GM21447 (cell line): ENCODE data around the gene PDPK1.
A peak's percentile ranks its signal among the peaks of the same experiment; 100 is the strongest.
"Not testable (repeated sequence)": the region's sequence is repeated elsewhere in the genome, so short reads cannot be mapped to it uniquely, and the experiment has no call there.

Experiments
- ATAC-seq: cut with Tn5 transposase; IDR thresholded peaks from one replicate; pipeline ENCODE4 v1.9.1; 2021; ENCODE audit not compliant: unreplicated experiment

The PDPK1 gene

DNA sequence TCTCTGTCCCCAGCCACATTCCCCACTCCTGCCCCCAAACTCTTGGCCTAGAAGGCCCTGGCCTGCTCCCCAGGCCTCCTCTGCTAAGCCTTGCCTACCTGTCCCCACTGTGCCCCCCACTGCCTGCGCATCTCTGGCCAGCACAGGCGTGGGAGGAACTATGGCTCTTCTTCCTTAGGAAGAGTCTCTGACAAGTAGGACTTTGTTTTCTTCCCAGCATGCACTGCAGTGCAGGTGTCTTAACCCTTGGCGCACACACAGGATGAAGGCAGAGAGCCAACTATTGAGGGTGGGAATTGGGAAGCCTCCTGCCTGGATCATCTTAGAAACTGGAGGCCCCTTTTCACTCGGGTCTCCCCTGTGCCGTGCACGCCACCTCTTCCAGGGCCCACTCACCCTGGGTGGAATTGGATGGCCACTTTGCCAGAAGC lies 14.0 kb upstream of the PDPK1 start:
- ATAC-seq: no peak

DNA sequence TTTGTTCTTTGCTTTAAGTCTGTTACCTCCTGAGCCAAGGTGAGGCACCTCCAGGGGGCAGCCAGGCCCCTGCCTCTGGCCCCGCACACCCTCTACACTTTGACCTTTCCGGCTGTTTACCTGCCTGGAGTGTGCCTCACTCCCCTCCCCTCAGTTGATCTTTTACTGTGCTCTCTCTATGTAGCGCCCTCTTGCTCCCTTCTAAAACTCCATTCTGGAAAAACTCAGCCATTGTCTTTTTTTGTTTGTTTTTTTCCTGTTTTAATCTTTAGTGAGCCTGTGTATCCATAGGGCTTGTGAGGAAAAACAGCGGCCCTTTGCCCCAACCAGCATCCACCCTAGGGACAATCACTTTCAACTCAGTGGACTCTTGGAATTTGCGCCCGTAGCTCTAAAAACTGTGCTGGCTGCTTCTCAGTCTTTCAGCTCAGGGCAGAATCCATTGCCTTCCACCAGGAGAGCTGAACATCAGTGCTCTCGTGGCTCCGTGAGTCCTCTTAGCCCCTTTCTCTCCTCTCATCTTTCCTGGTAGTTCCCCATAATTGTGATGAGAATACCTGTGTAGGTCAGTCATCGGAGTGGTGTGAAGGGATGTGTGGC lies 13.4 kb upstream of the PDPK1 start:
- ATAC-seq: no peak

DNA sequence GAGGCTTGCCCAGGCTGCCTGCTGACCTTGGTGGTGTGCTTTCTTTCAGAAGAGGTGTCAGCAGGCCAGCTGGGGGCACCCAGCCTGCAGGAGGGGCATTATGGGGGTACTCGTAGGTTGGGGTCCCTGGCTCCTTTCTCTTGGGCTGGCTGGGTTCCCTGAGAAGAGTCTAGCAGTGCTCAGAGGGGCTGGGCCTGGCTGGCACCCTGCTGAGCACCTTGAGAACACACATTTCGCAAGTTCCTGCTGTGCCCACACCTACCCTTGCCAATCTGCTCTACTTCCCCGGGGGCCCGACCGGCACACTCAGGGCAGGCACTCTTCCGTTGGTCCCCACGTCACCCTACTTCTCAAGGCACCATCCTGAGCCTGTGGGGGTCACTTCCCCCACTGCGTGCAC lies 11.7 kb upstream of the PDPK1 start:
- ATAC-seq: no peak

DNA sequence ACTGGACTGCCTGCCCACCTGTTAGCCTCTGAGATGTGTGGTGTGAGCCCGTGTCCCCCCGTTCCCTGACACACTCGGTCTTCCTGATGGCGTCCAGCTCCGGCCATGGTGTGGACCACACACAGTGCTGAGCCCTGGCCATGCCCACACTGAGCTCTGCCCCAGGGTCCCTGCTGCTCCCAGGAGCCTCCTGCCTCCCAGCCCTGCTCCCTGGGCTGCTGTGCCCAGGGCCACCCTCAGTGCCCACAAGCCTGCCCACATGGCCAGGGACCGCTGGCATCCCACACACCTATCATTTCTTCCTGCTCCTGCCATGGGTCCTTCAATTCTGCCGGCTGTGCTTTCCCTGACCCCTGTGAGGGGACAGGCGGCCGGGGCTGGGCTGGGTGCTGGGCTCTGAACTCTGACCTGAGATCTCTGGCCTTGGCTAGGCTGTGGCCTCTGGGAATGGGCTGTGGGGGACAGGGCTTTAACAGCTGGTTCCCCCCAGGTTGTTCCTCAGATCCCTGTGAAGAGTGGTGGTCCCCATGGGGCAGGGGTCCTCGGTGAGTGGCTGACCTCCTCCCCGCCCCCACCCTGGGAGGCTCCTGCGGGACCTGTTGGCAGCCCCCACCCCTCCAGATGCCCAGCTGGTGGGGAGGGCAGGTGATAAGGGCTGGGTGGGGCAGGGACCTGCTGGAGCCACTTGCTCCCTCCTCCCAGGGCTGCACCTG lies 10.6 kb upstream of the PDPK1 start:
- no peak for ATAC-seq

DNA sequence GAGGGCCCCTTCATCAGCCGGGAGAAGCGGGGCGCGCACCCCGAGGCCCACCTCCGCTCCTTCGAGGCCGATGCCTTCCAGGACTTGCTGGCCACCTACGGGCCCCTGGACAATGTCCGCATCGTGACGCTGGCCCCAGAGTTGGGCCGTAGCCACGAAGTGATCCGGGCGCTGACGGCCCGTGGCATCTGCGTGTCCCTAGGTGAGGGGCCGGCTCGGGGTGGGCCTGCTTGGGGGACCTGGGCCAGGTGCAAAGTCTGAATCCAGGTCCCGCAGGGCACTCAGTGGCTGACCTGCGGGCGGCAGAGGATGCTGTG lies 10.1 kb upstream of the PDPK1 start:
- no peak for ATAC-seq

DNA sequence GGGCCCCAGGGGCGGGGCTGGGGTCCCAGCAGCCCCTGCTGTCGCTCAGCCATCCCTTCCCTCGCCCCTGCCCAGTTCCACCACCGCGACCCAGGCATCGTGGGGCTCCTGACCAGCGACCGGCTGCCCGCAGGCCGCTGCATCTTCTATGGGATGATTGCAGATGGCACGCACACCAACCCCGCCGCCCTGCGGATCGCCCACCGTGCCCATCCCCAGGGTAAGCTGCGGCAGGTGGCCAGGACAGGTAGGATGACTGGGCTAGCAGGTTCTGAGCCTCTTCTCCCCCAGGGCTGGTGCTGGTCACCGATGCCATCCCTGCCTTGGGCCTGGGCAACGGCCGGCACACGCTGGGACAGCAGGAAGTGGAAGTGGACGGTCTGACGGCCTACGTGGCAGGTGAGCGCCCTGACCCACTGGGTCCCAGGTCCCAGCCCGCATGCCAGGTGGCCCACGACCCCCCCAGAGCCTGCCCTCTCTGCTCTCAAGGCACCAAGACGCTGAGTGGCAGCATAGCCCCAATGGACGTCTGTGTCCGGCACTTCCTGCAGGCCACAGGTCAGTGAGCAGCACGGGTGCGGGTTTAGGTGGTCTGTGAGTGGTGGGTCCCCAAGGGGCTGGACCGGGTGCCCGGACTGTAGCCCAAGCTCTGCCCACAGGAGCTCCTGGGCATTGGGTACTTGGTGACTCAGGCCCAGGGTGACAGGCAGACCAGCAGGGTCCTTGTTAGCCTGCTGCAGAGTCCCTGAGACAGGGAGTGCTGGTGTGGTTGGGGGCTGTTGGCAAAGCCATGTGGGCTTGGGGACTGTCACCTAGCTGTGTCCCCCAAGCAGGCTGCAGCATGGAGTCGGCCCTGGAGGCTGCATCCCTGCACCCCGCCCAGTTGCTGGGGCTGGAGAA lies 9.4 kb upstream of the PDPK1 start:
- ATAC-seq: no peak

DNA sequence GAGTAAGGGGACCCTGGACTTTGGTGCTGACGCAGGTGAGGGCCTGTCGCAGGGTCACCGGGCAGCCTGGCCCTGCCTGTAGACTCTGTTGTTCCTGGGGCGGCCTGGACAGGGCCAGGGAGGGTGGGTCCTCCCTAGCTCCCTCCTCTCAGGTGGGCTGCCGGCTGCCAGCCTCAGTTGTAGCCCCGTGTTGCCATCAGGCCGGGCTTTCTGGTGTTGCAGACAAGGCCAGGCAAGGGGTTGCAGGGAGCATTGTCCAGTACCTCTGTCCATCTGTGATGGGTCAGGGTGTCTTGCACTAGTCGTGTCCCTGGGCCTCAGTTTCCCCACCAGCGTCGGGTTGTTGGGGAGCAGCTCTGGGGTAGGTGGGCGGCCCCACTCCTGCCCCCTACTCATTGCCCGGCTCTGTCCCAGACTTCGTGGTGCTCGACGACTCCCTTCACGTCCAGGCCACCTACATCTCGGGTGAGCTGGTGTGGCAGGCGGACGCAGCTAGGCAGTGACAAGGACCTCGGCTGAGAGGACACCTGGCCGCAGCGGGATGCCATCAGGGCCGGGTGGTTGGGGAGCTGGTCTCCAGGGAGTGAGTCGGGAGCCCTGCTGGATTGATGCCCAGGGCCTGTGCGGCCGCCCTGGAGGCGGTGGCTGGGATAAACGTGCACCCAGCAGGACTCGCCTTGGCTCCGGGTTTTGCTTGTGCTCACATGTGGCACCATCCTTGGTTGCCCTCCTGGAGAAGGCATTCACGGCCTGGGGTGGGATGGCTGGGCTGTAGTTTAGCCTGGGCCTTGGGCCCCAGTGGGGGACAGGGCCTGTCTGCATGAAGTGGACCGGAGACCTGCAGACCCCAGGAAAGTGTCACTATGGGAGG lies 8.5 kb upstream of the PDPK1 start:
- ATAC-seq: no peak

DNA sequence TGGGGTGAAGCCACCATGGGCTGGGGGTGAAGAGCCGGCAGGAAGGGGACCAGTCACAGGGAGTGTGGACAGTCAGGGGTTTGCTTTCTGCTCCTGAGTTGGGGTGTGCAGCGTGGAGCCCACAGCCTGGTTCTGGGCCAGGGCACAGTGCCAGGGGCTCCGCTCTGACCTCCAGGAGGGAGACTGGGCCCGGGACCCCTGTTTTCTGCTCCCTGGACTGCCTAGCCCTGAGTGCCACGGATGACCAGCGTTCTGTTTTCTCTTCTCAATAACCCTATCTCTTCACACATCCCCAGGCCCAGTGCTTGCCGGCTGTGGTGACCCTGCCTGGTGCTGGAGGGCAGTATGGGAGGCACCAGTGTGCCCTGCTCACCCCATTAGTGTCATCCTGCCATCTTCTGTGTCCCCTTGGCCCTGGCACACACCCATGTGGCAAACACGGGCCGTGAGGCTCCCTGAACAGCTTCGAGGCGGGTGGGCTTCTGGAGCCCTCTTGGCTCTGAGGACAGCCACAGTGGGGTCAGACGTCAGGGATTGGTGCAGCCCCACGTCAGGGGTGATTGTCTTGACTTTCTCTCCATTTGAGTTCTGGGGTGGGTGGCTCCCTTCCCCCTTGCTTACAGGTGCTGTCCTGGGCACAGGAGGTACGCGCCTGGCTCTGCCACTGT lies 7.7 kb upstream of the PDPK1 start:
- no peak for ATAC-seq

DNA sequence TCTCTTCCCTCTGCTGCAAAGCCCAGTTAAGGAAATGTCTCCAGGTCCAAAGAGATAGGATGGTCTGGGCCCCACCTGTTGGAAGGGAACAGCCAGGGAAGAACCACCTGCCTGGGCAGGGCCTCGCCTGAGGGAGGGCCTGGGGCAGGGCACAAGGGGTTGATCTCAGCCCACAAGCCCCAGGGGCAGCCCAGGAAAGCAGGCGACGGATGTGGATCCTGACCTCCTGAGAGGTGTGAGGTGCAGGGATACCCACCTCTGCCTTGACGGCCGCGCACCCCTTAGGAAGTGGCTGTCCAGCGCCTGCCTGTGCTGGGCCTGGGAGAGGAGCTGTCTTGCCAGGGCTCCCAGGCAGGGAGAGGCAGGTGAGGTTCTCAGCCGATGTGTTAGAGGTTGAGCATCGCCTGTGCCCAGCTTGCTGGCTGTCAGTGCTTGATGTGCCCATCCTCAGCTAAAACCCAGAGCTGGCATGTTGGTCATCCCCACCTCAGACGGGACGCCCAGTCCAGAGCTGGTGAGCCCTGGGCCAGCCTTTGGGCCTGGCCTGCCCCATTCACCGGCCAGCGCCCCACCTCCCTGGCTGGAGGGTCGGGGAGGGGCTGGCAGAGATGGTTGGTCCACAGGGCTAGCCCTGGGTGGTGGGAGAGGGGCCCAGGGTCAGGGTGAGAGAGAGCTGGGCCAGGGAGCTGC lies 7.0 kb upstream of the PDPK1 start:
- no peak for ATAC-seq

DNA sequence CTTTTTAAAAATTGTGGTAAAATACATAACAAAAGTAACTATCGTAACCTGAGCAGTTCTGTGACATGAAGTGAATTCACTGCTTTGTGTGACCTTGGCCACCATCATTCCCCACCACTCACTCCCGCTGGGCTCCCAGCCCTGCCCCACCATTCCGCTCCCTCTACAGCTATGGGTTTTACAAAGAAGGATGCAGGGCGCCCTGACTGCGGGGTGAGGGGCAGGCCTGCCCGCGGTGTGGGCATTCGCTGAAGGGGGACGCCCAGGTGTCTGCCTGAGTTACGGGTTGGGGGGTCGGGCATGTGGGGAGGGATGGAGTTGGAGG lies 6.5 kb upstream of the PDPK1 start, which contains the start of gene CEMP1:
CEMP1 (minus strand) TSS at position 38 of the 325 bp plus-strand sequence. CDS start 335 bp downstream, outside the sequence.
- peak; percentile 2 for ATAC-seq

DNA sequence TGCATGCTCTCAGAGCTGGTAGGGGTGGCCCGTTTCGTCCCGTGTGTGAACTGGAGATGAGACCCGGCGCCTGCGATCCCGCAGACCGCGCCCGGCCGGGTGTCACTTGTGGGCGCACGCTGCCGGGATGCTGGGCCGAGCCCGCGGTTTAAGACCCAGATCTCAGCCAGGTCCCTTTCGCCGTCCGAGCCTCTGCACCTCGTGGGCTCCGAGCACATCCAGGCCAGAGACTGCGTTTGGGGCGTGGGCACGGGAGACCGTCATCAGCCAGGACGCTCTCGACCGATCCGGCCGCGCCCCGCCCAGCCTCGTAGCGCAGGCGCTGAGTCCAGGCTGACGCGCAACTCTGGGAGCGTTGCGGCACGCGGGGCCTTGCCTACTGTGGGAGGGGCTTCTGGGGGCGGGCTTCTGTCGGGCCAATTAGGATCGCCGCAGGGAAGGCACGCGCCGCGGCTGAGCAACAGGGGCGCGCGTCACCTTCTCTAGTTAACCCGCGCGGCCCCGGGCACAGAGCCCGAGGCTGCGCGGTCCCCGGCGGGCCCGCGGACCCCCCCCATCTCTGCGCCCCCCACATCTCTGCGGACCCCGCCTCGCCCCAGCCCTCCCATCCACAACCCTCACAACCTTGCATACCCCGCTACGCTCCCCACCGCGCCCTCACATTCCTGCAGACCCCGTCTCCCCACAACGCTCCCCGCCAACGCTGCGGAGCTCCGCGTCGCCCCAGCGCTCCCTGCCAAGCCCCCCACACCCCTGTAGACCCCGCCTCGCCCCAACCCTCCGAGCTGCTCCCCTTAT lies 5.9 kb upstream of the PDPK1 start:
- ATAC-seq: peak; percentile 78

DNA sequence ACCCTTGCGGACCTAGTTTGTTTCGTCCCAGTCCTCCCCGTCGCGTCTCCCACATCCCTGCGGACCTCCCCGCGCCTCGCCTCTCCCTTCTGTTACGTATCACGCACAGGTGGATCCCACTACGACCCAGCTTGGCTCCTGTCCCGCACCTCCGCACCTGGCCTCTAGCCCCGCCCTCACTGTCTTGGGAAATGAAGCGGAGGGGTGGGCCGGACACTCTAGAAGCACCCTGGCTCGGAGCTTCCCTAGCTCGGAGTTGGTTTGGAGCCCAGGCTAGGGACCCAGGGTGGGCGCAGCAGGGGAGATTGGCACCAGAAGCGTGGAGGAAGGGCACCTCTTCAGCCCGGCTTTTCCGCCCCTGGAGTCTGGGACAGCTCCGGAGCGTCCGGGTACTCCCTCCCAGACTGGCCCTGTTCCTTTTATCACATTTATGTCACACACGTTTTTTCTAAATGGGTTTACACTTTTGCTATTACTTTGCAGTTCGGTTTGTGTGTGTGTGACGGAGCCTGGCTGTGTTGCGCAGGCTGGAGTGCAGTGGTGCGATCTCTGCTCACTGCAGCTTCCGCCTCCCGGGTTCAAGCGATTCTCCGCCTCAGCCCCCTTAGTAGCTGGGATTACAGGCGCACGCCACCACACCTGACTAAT lies 5.2 kb upstream of the PDPK1 start:
- ATAC-seq: peak; percentile 28

DNA sequence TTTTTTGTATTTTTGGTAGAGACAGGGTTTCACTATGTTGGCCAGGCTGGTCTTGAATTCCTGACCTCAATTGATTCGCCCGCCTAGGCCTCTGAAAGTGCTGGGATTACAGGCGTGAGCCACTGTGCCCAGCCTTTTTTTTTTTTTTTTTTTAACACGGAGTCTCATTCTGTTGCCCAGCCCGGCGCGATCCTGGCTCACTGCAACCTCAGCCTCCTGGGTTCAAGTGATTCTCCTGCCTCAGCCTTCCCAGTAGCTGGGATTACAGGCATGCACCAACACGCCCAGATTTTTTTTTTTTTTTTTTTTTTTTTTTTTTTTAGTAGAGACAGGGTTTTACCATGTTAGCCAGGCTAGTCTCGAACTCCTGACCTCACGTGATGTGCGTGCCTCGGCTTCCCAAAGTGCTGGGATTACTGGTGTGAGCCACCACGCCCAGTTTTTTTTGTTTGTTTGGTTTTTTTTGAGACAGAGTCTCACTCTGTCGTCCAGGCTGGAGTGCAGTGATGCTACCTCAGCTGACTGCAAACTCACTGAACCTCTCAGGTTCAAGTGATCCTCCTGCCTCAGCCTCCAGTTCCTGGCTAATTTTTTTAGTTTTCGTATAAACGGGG lies 4.6 kb upstream of the PDPK1 start:
- not testable (repeated sequence) for ATAC-seq

DNA sequence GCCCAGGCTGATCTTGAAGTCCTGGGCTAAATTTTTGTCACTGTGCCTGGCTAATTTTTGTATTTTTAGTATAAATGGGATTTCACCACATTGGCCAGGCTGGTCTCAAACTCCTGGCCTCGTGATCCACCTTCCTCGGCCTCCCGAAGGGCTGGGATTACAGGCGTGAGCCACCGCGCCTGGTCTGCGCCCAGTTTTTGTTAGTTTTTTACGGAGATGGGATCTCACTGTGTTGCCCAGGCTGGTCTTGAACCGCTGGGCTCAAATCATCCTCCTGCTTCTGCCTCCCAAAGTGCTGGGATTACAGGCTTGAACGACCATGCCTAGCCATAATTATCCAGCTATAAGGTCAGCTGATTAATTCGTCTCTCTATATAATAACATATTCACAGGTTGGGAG lies 3.9 kb upstream of the PDPK1 start:
- ATAC-seq: no peak

DNA sequence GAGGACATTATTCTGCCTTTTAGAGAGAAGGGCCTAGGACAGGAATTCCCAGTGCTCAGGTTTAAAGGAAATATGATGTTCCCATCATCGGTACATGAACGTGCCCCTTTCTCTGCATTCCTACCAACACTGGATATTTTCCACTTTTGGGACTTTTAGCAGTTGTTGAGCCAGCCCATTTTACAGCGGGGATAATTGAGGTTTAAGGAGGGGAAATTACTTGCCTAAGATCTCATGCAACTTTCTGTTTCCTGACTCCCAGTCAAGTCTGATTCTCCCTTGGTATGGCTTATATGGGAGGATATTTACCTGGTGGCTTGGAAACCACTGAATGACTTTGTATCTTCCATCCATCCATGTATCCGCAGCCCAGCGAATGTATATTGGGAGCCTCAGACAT lies 3.5 kb upstream of the PDPK1 start:
- ATAC-seq: not testable (repeated sequence)

DNA sequence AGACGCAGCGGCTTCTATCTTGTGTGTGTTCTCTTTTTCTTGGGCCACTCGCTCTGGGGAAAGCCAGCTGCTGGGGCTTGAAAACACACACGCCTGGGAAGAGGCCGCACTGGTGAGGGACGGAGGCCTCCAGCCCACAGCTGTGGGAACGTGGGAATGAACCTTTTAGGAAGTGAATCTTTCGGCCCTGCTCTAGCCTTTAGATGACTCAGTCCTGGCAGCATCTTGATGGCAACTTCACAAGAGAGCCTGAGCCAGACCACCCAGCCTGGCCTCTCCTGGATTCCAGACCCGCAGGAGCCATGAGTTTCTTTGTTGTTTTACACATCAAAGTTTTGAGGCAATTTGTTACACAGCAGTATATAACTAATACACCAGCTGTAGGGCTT lies 2.2 kb upstream of the PDPK1 start:
- no peak for ATAC-seq

DNA sequence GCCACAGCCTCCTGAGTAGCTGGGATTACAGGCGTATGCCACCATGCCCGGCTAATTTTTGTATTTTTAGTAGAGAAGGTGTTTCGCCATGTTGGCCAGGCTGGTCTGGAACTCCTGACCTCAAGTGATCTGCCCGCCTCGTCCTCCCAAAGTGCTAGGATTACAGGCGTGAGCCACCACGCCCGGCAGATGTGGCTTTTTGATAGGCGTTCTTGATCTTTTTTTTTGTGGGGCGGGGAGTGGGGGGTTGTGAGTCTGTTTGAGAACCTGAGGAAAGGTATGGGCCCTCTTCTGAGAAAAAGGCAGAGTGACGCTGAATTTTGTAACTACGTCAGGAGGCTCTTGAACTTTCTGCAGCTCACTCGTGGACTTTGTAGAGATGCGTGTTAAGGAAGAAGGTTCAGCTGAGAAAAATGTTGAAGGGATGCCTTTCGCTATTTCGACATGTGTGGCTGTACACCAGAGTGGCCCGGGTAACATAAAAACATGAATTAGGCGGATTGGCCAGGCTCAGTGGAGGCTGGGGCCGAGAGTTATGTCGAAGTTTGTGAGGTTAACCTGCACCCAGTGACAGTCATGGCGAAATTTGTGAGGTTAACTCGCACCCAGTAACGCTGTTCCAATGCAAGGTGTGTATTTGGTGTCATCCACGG lies 1.5 kb downstream of the PDPK1 start:
- not testable (repeated sequence) for ATAC-seq
